ENCODE measurements around the gene DSTN.

The DSTN gene

DNA sequence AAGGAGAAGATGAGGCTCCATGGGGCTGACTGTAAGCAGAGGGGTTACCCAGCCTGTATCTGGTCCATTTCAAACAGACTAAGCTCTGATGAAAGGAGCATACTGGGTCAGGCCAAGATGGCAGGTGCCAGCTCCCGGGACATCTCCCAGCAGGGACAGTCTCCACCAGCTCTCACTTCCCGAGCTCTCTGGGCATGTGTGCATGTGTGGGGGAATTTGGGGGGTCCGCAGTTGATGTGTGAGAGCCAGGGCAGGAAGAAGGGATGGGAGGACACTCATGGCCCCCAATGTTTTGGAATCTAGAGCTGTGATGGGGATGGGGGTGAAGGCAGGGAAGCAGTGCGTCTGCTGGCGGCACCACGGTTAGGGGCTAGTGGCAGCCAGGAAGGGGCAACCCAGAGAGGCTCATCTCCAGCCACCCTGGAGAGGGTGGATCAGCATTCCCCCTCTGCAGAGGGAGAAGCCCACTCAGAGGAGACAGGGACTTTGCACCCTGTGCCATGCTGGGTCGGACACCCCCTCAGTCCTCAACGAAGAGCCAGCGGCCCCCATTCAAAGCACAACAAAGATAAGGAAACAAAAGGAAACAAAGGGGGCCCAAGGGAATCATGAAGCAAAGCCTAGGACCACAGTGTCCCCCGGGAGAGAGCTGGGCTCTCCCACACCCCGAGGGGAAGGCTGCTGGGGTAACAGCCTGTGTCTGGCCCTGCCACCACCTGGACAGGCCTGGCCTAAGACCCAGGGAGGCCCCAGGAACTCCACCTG, 52.4 kb downstream of the DSTN start:
- ChIA-PET POLR2A (no interaction called here), CTCF (interaction anchor here (0.9 to 1.8 kb wide), 3 partner anchors 12 to 87 kb away, joined by 3 to 4 read pairs (median 3); no protein-coding TSS in a partner anchor)
- Histone ChIP-seq H3K36me3 (ENCODE audit: control insufficient read depth in 4 of 4, insufficient read depth in 4 of 4, low read length in 3 of 4) (peaks cover 16 to 98% (median 69%) of the 10 kb centered on the region in 4 experiments), H3K9me3 (ENCODE audit: control extremely low read depth in 1 of 5, control insufficient read depth in 4 of 5, insufficient read depth in 2 of 5, low read depth in 1 of 5, low read length in 4 of 5) (no peaks in the 10 kb centered on the region), H3K4me1 (ENCODE audit: control extremely low read depth in 1 of 4, control insufficient read depth in 4 of 4, insufficient read depth in 4 of 4, low read length in 3 of 4) (no peaks in the 10 kb centered on the region), H3K4me3 (ENCODE audit: control insufficient read depth in 1 of 7, extremely low read depth in 1 of 7, insufficient read depth in 4 of 7, low read depth in 2 of 7, low read length in 6 of 7) (no peak overlapping the region), H3K27ac (ENCODE audit: insufficient read depth in 1 of 2, low read depth in 1 of 2, low read length in 2 of 2, poor library complexity in 1 of 2, severe bottlenecking in 2 of 2) (no peak overlapping the region), H3K27me3 (replicated peaks in 2 of 5; ENCODE audit: control insufficient read depth in 4 of 5, insufficient read depth in 5 of 5, low read length in 4 of 5) (no peaks in the 10 kb centered on the region)
- 95% methylated on average over 10 of the region's 11 CpGs for WGBS (ENCODE audit: insufficient coverage)
- DNase-seq = no peak

DNA sequence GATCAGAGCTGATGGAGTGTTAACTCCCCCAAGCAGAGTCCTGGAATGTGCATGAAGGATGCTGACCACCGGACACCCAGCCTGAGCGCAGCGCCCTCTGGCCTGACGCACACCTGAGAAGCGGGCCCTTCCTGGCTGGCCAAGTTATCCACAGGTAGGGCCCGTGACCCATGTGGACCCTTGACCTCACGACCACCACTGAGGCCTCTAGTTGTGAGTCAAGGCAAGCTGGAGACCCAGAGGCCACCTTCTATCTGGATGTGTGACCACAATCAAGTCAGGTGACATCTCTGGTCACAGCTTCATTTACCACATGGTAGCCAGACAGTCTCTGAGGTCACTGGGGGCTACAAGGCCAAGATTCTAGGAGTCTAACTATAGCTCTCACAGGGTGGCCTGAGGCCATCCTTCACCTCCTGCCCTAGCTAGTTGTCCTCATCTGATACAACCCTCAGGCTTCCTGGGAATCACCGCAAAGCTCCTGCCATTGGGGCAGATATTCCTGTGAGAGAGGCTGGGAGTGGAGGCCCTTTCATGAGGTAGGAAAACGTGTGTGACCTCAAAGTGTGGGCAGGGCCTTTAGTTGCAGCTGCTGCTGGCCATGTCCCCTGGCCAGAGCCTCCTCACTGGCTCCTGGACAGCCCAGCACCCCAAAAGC, 53.1 kb downstream of the DSTN start:
- ChIA-PET POLR2A (no interaction called here), CTCF (interaction anchor here (0.8 to 1.2 kb wide), 3 partner anchors 10 to 88 kb away, joined by 3 to 4 read pairs (median 3); no protein-coding TSS in a partner anchor)
- peaks cover 16 to 100% (median 70%) of the 10 kb centered on the region in 4 experiments for H3K36me3 ChIP-seq (ENCODE audit: control insufficient read depth in 4 of 4, insufficient read depth in 4 of 4, low read length in 3 of 4)
- no peak overlapping the region for H3K27ac ChIP-seq (ENCODE audit: insufficient read depth in 1 of 2, low read depth in 1 of 2, low read length in 2 of 2, poor library complexity in 1 of 2, severe bottlenecking in 2 of 2)
- H3K9me3 ChIP-seq (ENCODE audit: control extremely low read depth in 1 of 5, control insufficient read depth in 4 of 5, insufficient read depth in 2 of 5, low read depth in 1 of 5, low read length in 4 of 5) = no peaks in the 10 kb centered on the region
- H3K27me3 ChIP-seq (replicated peaks in 2 of 5; ENCODE audit: control insufficient read depth in 4 of 5, insufficient read depth in 5 of 5, low read length in 4 of 5) = no peaks in the 10 kb centered on the region
- H3K4me1 ChIP-seq (ENCODE audit: control extremely low read depth in 1 of 4, control insufficient read depth in 4 of 4, insufficient read depth in 4 of 4, low read length in 3 of 4) = no peaks in the 10 kb centered on the region
- 91% methylated on average over 8 of the region's 9 CpGs for WGBS (ENCODE audit: insufficient coverage)
- H3K4me3 ChIP-seq (ENCODE audit: control insufficient read depth in 1 of 7, extremely low read depth in 1 of 7, insufficient read depth in 4 of 7, low read depth in 2 of 7, low read length in 6 of 7) = no peak overlapping the region
- no peak for DNase-seq

- no peak for DNase-seq
- ChIA-PET POLR2A (no interaction called here), CTCF (no interaction called here)
- Histone ChIP-seq H3K27me3 (replicated peaks in 2 of 5; ENCODE audit: control insufficient read depth in 4 of 5, insufficient read depth in 5 of 5, low read length in 4 of 5) (no peaks in the 10 kb centered on the region), H3K4me1 (ENCODE audit: control extremely low read depth in 1 of 4, control insufficient read depth in 4 of 4, insufficient read depth in 4 of 4, low read length in 3 of 4) (no peaks in the 10 kb centered on the region), H3K9me3 (ENCODE audit: control extremely low read depth in 1 of 5, control insufficient read depth in 4 of 5, insufficient read depth in 2 of 5, low read depth in 1 of 5, low read length in 4 of 5) (no peaks in the 10 kb centered on the region), H3K4me3 (ENCODE audit: control insufficient read depth in 1 of 7, extremely low read depth in 1 of 7, insufficient read depth in 4 of 7, low read depth in 2 of 7, low read length in 6 of 7) (no peak overlapping the region), H3K27ac (ENCODE audit: insufficient read depth in 1 of 2, low read depth in 1 of 2, low read length in 2 of 2, poor library complexity in 1 of 2, severe bottlenecking in 2 of 2) (no peak overlapping the region), H3K36me3 (ENCODE audit: control insufficient read depth in 4 of 4, insufficient read depth in 4 of 4, low read length in 3 of 4) (peaks cover 16 to 100% (median 71%) of the 10 kb centered on the region in 4 experiments)
- WGBS (ENCODE audit: insufficient coverage) = 96% methylated on average over 10 of the region's 12 CpGs
Measured at GRCh38 chr20:17624070-17624469, 54.2 kb downstream of the DSTN start.

GRCh38 chr20:17624551-17625245, 54.8 kb downstream of the DSTN start:
- POLR2A ChIA-PET = no interaction called here

DNA sequence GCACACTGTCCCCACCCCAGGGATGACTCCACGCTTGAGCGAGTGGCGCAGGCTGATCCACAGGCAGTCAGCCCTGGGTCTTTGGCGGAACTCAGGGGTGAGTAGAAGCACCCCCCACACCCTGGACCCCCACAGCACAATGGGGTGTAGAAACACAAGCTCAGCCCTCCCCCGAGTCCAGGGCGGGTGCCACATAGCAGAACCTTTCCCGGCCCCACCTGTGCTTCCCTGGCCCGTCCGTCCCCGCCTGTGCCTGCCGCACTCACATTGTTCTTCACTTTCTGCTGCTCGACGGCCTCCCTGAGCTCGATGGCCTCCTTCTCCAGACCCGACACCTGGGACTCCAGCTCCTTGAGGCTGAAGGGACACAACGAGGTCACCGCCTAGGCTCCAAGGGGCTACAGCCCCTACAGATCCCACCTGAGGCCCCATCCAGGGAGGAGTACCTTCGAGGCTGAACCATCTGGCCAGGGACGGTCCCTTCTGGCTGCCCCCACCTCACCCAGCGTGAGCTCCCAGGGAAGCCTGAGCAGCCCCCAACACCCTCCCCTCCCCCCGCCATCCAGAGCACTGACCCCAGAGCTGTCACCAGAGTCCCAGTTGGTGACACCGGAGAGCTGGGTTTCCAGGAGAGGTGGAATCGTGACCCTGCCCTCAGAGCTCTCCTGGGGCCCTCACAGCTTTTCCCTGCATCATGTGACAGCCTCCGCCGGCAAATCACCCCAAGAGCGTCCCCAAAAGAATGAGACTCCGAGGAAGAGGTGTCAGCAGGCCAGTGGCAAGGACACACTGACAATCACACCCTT, 55.6 kb downstream of the DSTN start:
- Histone ChIP-seq H3K4me3 (ENCODE audit: control insufficient read depth in 1 of 7, extremely low read depth in 1 of 7, insufficient read depth in 4 of 7, low read depth in 2 of 7, low read length in 6 of 7) (no peak overlapping the region), H3K9me3 (ENCODE audit: control extremely low read depth in 1 of 5, control insufficient read depth in 4 of 5, insufficient read depth in 2 of 5, low read depth in 1 of 5, low read length in 4 of 5) (no peaks in the 10 kb centered on the region), H3K4me1 (ENCODE audit: control extremely low read depth in 1 of 4, control insufficient read depth in 4 of 4, insufficient read depth in 4 of 4, low read length in 3 of 4) (no peaks in the 10 kb centered on the region), H3K27ac (ENCODE audit: insufficient read depth in 1 of 2, low read depth in 1 of 2, low read length in 2 of 2, poor library complexity in 1 of 2, severe bottlenecking in 2 of 2) (no peak overlapping the region), H3K27me3 (replicated peaks in 2 of 5; ENCODE audit: control insufficient read depth in 4 of 5, insufficient read depth in 5 of 5, low read length in 4 of 5) (no peaks in the 10 kb centered on the region), H3K36me3 (ENCODE audit: control insufficient read depth in 4 of 4, insufficient read depth in 4 of 4, low read length in 3 of 4) (peaks cover 13 to 100% (median 69%) of the 10 kb centered on the region in 4 experiments)
- WGBS (ENCODE audit: insufficient coverage) = 97% methylated on average over 23 of the region's 27 CpGs
- CTCF ChIA-PET = interaction anchor here (1.1 to 1.4 kb wide), 2 partner anchors 9 to 33 kb away, joined by 3 to 4 read pairs; no protein-coding TSS in a partner anchor
- POLR2A ChIA-PET = no interaction called here
- DNase-seq = no peak

More at GRCh38 chr20:17624551-17625245, 54.8 kb downstream of the DSTN start:
- Histone ChIP-seq H3K36me3 (ENCODE audit: control insufficient read depth in 4 of 4, insufficient read depth in 4 of 4, low read length in 3 of 4) (peaks cover 16 to 100% (median 69%) of the 10 kb centered on the region in 4 experiments), H3K4me1 (ENCODE audit: control extremely low read depth in 1 of 4, control insufficient read depth in 4 of 4, insufficient read depth in 4 of 4, low read length in 3 of 4) (no peaks in the 10 kb centered on the region), H3K27ac (ENCODE audit: insufficient read depth in 1 of 2, low read depth in 1 of 2, low read length in 2 of 2, poor library complexity in 1 of 2, severe bottlenecking in 2 of 2) (no peak overlapping the region), H3K27me3 (replicated peaks in 2 of 5; ENCODE audit: control insufficient read depth in 4 of 5, insufficient read depth in 5 of 5, low read length in 4 of 5) (no peaks in the 10 kb centered on the region), H3K4me3 (ENCODE audit: control insufficient read depth in 1 of 7, extremely low read depth in 1 of 7, insufficient read depth in 4 of 7, low read depth in 2 of 7, low read length in 6 of 7) (no peak overlapping the region), H3K9me3 (ENCODE audit: control extremely low read depth in 1 of 5, control insufficient read depth in 4 of 5, insufficient read depth in 2 of 5, low read depth in 1 of 5, low read length in 4 of 5) (no peaks in the 10 kb centered on the region)
- 97% methylated on average over 11 of the region's 15 CpGs for WGBS (ENCODE audit: insufficient coverage)
- CTCF ChIA-PET = interaction anchor here (1.1 to 1.4 kb wide), 2 partner anchors 10 to 34 kb away, joined by 3 to 4 read pairs; no protein-coding TSS in a partner anchor
- no peak for DNase-seq

- H3K4me1 ChIP-seq (ENCODE audit: control extremely low read depth in 1 of 4, control insufficient read depth in 4 of 4, insufficient read depth in 4 of 4, low read length in 3 of 4) = no peaks in the 10 kb centered on the region
- no peaks in the 10 kb centered on the region for H3K27me3 ChIP-seq (replicated peaks in 2 of 5; ENCODE audit: control insufficient read depth in 4 of 5, insufficient read depth in 5 of 5, low read length in 4 of 5)
- H3K9me3 ChIP-seq (ENCODE audit: control extremely low read depth in 1 of 5, control insufficient read depth in 4 of 5, insufficient read depth in 2 of 5, low read depth in 1 of 5, low read length in 4 of 5) = no peaks in the 10 kb centered on the region
- H3K4me3 ChIP-seq (ENCODE audit: control insufficient read depth in 1 of 7, extremely low read depth in 1 of 7, insufficient read depth in 4 of 7, low read depth in 2 of 7, low read length in 6 of 7) = no peak overlapping the region
- CTCF ChIA-PET = interaction anchor here (2.1 kb wide), 1 partner anchor 8 kb away, joined by 6 read pairs; no protein-coding TSS in a partner anchor
- POLR2A ChIA-PET = no interaction called here
- WGBS (ENCODE audit: insufficient coverage) = 97% methylated on average over 16 of the region's 18 CpGs
- no peak overlapping the region for H3K27ac ChIP-seq (ENCODE audit: insufficient read depth in 1 of 2, low read depth in 1 of 2, low read length in 2 of 2, poor library complexity in 1 of 2, severe bottlenecking in 2 of 2)
- no peak for DNase-seq
- peaks cover 7 to 100% (median 70%) of the 10 kb centered on the region in 4 experiments for H3K36me3 ChIP-seq (ENCODE audit: control insufficient read depth in 4 of 4, insufficient read depth in 4 of 4, low read length in 3 of 4)
Measured at GRCh38 chr20:17626217-17627007, 56.5 kb downstream of the DSTN start.
